Measurements from ENCODE around the gene TTC21A.

TTC21A gene

DNA sequence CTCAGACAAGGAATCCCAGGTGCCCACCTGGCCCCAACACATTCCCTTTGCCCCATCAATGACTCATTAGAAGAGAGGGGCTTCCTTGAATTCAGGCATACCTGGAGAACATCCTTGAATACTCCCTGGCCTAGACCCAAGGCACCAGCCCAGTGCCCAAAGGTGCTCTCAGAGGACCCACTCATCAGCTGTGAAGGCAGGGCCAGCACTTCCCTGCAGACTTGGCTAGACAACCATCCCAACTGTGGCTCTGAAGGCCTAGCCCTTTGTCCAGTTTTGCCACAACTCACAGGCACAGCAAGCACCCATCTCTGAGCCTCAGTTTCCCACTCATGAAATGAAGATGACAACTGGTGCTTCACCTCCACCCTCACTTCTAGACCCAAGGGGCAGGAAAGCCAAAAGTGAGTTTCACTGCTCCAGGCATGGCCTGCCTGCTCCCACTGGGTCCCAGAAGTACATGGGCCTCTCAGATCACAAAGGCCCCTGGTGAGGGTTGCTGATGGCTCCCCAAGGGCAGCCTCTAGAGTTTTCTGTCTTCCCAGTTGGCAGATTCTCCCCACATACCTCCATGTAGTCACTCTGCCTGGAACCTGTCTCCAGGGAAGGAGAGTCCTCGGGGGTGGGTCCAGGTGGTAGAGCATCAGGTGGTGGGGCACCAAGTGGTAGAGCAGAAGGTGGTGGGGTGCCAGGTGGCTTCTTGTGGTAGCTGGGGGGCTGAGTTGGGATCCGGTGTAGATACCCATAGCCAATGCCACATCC is 7.6 kb upstream of the TTC21A start:
- DNase-seq: no peak

DNA sequence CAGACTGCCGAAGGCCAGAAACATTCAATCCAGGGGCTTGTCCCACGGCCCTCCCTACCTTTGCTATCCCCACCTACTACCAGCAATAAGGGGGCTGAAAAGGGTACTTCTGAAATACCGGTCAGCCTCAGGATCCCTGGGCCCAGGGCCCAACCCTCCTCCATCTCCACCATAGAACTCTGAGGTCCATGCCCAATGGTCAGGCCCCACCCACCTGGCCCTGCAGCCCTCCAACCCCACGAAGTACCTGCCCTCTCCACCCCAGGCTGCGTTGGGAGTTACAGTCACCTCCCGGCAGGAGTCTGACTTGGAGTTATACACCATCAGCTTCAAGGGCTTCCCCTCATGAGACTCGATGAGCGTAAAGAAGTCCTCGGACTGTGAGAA is 7.0 kb upstream of the TTC21A start:
- DNase-seq: no peak

DNA sequence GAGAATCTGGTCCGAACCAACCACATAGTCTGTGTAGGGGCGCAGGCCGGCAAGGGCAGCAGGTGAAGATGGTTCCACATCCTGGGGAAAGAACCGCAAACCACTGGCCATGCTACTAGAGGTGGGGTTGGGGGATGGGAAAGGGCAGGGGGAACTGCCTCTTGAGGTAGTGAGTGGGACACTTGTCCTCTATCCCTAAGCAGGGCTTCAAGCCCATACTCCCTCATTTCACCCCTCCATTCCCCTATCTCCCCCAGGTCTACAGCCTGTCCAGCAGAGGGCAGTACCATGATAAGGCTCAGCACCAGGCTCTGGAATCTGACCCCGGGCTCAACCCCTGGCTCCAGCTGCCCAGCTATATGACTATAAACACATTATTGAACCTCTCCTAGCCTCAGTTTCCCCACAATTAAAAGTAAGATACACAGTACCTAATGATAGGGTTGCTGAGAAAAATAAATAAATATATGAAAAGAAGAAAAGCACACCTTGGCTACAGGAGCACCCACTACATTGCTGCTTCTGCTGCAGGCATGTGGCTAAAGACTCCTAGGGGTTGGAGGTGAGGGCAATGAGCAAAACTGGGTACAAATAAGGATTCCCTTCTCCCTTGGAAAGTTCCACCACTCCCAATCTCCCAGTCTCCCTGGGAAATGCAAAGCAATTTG is 6.3 kb upstream of the TTC21A start:
- peak; percentile 2 for DNase-seq

DNA sequence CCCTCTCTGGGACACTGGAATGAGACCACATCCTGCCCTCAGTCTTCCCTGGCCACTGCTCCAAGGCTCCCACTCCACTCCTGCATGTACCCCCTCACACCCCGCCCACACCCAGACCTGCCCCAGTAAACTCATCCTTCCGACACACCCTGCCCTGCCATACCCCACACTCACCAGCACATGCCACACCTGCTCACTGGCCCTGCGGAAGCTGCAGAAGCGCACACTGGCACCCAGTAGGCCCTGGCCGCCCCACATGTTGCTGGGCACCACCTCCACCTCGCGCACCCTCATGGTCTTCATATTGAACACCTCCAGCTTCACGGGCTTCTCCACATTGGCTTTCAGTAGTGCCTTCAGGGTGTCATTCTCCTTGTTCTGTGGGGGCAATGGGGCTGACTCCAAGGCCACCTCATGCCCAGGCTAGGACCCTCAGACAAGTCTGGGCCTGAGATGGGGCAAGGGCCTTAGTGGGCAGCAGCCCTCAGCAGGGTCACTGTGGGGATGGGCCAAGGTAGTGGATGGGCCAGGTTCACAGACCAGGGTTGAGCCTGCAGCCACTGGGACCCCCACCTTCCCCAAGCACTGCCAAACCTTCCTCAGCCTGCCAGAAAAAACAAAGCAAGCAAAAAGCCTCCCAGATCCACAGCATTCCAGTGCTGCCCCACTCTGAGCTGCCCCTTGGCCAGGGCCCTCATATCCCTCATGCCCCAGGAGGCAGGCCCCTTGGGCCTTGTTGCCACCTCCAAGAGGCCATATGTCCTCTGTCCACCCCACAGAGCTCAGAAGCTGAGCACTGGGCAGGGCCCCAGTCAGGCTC is 4.8 kb upstream of the TTC21A start:
- no peak for DNase-seq

- DNase-seq: no peak
Observed at GRCh38 chr3:39103324-39103693, 4.2 kb upstream of the TTC21A start.

- DNase-seq: no peak
Observed at GRCh38 chr3:39103791-39104552, 3.5 kb upstream of the TTC21A start.

GRCh38 chr3:39104961-39105686 is 2.4 kb upstream of the TTC21A start:
- peak; percentile 29 for DNase-seq

DNA sequence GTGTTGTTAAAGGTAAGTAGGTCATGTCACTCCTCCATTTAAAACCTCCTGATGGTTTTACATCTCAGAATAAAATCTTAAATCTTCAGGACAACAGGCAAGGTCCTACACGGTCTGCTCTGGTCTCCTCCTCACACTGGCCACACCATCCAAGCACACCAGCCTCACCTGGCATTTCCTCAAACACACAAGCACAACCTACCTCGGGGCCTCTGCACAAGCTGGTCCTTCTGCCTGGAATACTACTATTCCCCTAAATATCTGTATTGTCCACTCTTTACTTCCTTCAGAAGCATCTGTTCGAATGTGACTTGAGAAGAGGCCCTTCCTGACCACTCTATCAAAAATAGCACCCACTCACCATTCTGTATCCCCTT is 1.8 kb upstream of the TTC21A start:
- no peak for DNase-seq

DNA sequence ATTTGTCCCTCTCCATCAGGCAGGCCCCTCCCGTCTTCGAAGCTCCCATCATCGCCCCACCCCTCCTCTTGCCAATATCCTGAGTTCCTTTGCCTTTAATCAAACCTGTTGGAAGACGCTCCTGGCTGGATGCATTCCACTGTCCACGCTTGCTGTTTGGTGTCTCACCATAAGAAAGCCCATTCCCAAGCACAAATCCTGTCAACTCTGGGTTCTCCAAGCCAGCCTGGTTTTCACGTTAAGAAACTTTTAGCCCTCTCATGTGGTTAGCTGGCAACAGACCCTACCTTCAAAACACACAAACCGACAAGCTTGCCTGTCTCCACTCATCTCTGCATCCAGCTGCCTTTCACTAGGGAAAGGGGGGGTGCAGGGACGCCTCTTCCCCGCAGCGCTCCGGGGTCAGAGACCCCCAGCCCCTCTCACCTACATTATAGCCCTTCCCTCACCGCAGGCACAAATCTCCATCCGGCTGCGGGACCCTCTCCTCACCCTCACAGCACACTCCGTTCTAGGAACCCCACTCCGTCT is 1.1 kb upstream of the TTC21A start:
- DNase-seq: no peak

- no peak for DNase-seq
Observed at GRCh38 chr3:39106851-39107387, 561 bp upstream of the TTC21A start.

DNA sequence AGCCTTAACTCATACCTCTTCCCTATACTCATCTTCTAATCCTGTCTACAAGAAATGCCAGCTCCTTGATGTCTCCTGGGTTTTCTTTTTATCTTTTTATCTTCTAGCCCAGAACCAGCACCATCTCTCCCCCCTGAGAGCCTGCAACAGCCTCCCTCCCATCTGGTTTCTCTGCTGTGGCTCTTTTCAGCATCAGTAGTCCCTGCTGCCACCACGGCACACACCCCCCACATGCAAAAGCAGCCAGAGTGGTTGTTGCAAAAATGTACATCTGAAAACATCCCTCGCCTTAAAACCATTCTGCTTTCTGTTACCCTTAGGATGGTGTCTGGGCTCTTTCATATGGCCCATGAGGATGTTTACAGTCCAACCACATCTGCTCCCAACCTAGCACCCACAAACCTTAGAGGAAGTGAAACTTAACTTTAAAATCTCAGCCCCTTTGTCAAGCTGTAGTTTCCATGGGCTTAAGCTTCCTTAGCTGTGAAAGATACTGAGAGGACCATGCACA is 775 bp downstream of the TTC21A start:
- DNase-seq: no peak

- no peak for DNase-seq
Observed at GRCh38 chr3:39109086-39109485, 1.6 kb downstream of the TTC21A start.

- DNase-seq: no peak
Observed at GRCh38 chr3:39110041-39110639, 2.7 kb downstream of the TTC21A start.

GRCh38 chr3:39112113-39112512 is 4.6 kb downstream of the TTC21A start:
- DNase-seq: no peak

DNA sequence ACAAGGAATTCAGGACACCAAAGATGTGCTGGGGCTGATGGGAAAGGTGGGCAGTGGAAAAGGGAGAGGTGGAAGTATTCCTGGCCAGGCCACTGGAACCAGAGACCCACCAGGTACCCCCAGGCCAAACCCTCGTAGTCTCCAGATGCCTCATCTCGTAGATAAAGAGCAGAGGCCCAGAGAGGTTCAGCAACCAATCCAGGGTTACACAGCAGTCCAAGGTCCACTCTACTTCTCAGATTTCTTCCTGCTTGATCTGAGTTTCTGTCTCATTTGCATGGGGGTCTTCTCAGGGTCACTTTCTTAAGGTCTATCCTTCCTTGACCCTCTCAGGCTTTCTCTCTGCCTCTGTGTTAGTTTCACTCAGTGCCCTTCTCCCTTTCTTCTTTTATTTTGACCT is 5.1 kb downstream of the TTC21A start:
- no peak for DNase-seq

- DNase-seq: no peak
Observed at GRCh38 chr3:39113291-39113690, 5.8 kb downstream of the TTC21A start.

DNA sequence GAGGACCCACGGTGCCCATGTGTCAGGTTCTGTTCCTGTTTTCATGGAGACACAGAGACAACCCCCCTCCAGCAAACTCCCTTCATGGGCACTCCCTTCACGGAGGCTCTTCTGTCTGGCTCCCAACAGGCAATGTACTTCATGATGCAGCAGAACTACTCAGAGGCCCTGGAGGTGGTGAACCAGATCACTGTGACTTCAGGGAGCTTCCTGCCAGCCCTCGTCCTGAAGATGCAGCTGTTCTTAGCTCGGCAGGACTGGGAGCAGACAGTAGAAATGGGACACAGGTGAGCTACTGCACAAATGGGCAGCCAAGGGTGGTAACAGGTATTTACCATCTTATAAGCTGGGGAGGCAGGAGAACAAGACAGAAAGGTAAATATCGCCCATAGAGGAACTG is 7.0 kb downstream of the TTC21A start:
- DNase-seq: no peak

GRCh38 chr3:39115870-39116269 is 8.4 kb downstream of the TTC21A start:
- DNase-seq: no peak

GRCh38 chr3:39118079-39118478 is 10.6 kb downstream of the TTC21A start:
- DNase-seq: no peak

DNA sequence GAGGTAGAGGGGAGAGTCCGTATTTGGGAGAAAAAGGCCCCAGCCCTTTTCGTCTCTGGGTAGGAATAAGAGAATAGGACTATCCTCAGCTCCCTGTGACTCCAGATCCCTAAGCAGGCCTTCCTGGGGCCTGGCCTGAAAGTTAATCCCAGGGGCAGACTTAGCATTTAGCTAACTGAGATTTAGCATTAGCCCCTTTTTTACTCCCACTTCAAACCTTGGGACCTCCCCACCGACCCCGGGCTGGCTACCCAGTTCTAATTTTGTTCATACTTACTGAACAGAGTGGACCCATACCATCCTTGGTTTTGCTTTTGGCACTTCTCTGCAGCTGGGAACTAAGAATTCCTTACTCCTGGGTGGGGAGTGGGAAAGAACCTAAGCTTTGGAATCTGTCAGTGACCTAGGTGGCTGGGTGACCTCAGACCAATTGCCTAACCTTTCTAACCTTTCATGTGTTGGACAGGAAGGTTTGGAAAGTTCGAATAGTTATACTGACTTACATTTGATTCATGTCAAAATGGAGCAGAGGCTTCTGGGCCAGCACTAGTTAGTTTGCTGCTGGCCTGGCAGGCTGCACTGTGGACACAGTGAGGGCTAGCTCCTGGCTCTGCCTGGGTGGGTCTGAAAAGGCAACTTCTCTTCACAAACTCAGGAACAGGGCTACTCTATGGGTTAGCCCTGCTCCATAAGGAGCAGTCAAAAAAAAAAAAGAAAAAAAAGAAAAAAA is 11.6 kb downstream of the TTC21A start:
- DNase-seq: no peak

DNA sequence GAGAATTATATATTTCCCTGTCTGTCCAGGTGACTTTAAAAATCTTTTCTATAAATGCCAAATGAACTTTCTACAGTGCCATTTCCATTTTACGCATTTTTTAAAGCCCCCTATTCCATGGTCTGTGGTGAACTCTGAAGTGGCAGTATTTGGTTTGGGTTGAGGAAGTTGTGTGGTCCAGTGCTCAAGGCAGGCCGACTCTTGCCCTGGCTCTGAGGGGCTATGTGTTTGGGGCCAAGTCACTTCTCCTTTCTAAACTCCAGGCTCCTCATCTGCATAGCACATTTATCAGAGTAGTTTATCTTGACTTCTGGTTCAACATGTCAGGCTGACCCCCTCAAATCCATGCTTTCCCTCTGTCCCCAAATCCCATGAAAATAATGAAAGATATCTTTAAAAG is 14.1 kb downstream of the TTC21A start:
- DNase-seq: no peak
